HG03342 (cell line): ENCODE measurements around the gene PBX1.

Experiments used
- ATAC-seq: cut with Tn5 transposase; IDR thresholded peaks from one replicate; pipeline ENCODE4 v1.9.1; 2021; ENCODE audit warnings: mild to moderate bottlenecking, moderate library complexity; ENCODE audit not compliant: unreplicated experiment

Gene PBX1

DNA sequence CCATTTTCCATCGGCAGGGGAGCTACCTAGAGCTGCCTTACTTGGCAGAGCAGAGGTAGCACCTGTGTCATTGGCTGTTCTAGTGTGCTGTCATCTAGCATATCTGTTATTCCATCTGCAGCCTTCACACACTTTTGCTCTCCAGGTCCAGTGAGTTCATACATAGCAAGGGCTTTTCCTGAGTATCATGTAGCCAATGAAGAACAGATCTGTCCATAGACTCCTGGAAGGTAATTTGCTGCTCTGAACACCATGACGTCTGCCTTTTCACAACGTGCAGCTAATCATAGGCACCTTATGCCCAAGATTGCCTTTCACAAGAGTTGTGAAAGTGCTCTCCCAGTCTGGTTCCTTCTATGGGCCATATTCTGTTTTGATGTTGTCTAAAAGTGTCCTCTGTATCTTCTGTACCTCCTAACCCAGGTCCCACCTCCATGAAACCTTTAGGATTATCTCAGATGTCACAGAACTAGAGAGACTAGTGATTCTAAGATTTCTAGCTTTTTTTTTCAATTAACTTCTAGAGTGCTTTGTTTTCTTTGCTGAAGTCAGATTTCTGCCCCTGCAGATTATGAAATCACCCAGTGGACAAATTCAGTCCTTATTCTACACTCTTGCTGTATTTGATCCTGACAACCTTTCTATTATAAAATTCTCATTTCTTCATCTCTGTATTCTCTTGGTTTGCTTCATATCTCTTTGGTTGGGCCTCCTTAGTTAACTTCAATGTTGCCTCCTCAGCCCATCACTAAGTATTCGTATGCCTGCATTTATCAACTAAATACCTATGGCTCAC lies 134.8 kb downstream of the PBX1 start:
- no peak for ATAC-seq

DNA sequence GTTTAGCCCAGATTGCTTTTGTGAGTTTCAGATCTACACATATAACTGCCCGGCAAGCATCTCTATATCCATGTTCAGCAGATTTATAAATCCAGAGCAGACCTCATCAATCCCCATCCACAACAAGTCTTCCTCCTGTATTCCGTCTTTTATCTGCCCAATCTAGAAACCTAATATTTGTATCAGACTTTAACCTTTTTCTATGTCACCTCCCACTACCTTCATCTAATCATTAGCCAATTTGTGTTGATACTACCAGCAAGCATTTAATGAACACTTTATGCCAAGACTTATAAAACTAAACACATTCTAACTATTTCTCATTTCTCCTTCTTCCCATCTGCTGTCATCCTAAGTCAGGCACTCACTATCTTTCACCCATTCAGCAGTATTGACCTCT lies 135.5 kb downstream of the PBX1 start:
- no peak for ATAC-seq

DNA sequence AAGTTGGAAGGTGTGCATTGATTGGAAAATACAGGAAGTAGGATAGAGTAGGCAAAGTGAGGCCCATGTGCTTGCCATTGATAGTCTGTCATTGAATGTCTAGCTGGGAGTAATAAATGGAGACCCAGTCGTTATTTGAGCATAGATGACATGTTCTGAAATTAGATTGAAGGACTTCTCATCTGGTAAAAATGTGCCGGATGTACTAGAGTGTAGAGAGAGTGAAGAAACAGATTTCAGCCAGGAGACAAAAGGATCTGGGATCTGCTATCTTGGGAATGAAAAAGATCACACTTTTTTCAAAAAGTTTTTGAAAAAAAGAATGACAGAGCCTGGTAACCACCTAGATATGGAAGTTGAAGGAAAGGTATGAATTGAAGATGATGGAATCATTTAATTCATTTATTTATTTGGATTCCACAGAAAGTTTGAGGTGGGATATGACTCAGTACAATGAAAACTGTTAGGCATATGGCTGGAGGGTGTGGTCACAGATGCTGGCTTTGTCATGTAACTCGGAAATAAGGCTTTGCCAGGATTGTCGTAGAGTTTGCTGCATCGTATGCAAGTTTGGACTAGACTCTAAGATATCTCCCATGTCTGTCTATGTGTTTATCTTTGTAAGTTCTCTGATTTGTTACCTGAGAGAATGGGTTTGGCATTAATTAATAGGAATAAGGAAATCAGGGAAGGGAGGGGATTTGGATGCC lies 137.1 kb downstream of the PBX1 start:
- ATAC-seq = no peak

DNA sequence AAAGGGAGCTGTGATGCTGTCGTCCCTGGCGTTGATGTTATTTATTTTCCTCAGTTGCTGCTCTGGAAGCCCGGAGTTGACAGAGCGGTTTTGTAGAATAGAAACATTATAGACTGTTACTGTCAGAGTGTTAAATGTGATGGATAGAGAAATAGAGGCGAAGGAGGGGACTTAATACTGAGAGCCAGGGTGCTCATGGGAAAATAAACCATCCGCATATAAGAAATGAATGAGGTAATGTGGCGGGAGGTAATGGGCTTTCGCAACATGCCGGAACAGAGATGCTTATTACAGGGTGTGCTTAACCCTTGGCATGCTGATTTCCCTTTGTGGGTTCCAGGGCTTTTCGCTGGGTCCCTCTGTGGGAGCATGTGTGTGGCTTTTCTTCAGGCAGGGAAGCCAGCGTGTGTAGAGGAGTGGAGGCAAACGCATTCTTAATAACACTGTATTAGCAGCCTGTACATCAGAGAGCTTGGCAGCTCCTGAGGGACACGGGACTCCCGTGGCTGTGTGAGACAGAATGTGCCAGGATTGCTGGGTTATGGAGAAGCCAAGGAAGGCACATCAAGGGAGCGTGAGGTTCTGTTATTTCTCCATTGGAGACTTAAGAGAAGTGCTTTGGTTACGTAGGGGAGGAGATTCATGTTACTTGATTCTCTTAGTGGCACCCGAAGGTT lies 141.0 kb downstream of the PBX1 start:
- no peak for ATAC-seq

DNA sequence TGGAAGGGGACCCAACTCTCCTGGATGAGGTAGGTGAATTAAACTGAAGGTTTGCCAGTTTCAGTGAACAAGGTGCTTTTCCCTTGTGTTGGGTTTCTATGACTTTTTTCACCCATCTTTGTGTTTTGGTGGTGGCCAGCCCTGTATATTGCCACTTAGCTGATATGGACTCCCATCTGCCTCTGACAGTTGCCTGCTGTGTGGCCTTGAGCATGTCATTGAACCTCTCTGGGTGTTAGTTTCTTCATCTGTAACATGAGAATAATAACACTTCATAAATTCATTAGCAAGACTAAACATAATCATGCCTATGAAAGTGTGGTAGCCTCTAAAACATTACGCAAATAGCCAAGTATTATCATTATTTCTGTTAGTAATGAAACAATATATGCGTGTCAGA lies 141.7 kb downstream of the PBX1 start:
- no peak for ATAC-seq

DNA sequence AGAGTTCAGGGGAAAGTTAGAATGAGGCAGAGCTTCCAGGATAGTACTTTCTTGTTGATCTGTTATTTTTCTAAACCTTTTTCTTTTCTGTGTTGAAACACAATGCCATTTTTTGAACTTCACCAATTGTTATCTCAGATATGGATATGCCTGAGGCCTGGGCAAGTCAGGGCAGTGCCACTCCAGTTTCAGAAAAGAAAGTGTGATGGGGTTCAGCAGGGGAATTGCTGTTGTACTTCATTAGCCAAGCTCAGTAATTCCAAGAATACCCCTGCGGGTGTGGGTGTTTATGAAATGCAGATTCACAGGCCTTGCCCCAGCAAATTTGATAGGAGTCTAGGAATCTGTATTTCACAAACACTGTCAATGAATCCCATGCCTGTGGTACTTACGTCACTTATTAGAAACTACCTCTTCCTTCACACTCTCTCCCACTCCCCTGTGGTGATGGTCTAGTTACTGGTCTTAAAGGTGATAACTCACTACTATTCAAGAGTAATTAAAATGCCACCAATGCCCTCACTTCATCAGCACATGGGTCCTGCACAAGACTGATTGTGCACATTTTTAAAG lies 142.3 kb downstream of the PBX1 start:
- no peak for ATAC-seq

DNA sequence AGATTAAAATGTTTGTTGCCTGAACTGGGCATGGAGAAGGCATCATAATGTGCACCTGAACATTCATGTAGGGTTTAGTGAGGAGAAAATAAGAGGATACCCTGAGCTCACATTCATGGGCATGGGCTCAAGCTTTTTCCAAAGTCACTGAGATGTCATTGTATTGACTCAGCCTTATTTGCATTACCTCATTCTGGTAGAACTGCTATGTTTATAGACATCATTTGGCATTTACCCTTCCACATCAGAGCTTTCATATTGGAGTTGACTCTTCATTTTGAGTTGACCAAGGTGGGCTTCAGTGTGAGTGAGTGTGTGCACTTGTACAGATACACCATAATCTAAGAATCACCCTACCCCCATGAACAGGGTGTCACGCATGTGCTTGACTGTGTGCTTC lies 143.2 kb downstream of the PBX1 start:
- ATAC-seq = no peak

DNA sequence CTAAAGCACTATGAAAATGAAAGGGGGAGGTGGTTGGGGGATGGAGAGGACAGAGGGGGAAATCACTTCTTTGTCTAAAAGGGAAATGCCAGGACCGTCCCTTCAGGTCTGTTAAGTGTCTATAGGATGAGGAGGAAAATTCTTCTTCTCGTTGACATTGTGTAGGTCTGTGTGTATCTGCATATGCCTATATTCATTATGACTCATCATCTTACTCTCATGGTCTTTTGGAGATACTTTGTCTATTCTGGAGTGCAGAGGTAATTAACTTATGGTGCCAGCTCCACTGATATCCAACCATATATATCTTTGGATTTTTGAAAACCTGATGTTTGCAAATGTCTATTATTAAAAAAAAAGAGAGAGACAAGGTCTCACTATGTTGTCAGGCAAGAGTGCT lies 143.7 kb downstream of the PBX1 start:
- no peak for ATAC-seq

DNA sequence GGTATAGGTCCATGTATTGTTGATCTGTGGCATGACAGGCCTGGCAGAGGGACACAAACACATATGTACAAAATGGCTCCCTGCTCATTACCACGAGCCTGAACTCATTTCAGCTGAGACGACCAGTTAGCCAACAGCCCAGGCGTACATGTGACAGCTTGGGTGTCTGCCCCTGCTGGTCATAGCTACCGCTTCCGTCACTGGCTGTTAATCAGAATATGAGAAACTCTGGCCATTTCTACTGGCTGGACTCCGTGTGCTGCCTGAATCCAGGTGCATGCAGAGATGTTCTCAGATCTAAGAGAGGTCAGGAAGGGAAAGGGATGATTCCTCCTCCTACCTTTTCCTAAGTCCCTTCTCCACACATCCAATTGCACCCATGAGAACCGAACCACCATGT lies 144.5 kb downstream of the PBX1 start:
- ATAC-seq = no peak

DNA sequence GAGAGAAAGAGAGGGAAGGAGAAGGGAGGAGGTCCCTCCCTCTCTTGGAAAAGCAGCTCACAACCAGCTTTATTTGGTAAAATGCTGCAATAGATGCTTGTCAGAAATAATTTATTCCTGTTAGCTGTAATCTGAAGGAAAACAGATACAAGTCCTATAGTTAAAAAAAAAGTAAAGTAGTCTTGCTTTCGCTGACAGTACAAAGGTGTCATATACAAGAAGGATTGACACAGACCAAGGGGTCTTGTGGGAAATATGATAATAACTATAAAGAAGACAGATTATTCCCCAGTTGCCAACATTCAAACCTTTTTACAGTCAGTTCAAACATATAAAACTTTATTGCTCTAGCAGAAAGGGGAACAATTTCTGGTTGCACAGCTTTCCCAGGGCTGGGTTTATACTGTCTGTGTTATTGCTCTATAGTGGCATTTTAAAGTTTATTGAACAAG lies 145.0 kb downstream of the PBX1 start:
- ATAC-seq = no peak

DNA sequence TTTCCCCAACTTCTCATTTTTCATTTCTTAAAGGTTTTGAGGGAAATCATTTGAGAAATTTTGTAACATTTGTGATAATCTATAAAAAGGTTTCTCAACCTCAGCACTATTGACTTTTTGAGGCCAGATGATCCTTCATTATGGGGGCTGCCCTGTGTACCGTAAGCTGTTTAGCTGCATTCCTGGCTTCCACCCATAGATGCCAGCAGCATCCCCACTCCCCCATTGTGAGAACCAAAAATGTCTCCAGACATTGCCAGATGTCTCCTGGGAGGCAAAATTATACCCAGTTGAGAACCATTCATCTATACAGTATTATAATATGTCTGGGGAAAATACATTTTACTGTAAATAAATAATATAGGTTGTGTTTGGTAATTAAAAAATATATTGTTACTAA lies 146.0 kb downstream of the PBX1 start:
- no peak for ATAC-seq

DNA sequence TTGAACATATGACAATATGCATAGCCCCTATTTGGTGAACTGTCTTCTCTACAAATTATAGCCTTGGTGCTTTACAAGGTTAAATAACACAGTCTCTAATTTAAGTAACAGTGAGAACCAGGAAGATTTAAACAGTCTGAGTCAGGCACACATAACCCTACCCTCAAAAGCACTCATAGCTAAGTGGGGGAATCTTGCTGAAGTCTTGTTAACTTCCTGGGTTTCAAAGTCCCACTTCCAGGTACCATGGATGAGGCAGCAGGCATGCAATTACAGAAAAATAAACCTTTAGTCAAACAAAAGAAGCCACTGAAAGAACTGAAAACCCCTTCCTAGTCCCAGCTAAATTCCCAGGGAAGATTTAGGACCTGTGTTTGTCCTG lies 147.6 kb downstream of the PBX1 start:
- no peak for ATAC-seq

DNA sequence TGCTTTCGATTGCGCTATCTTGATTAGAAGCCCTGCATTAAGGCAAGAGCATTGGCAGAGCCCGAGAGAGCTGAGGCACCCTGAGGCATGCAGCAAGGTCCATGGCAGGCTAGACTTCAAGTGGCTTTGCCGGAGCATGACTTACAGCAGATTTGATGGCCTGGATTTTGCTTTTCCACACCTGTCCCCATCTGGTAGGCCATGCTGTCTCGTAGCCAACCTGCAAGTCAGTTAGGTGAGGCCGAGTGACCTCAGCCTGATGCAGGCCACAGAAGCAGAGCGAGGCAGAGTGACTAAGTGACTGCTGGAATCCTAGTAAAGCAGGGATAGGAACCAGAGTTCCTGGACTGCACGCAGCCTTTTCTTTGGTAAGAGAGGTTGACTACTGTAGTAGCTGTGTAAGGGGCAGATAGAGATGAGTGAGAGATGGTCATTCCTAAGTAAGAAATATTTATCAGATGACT lies 148.9 kb downstream of the PBX1 start:
- ATAC-seq = no peak

DNA sequence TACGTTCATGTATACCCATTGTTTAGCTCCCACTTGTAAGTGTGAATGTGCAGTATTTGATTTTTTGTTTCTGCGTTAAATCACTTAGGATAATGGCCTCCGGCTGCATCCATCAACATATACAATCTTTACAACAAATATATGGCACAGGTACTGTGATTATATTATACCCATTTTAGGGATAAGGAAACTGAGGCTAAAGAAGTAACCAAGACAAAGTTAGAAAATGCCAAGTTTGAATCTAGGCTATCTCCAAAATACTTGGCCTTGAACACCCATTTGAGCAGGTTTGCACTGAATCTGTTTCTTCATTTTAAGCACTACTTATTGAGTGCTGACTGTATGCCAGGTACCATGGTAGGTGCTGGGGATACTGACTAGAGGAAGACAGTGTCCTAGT lies 149.6 kb downstream of the PBX1 start:
- no peak for ATAC-seq

DNA sequence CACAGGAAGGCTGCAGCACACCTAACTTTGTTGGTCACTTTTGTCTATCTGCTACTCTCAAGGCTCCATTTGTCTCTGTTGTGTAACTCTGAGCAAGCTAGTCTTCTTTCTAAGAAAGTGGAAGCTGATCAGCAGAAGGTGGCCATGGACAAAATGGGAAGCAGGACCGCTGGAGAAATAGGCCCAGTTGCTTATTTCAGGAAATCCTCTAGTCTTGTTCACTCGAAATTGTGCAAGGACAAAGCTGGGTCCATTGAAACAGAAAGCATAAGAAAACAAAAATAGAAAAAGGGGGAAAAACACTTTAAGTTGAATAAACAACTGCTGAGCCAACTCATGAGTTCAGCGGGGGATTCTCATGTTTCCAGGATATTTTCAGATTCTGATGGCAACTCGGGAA lies 150.1 kb downstream of the PBX1 start:
- no peak for ATAC-seq

DNA sequence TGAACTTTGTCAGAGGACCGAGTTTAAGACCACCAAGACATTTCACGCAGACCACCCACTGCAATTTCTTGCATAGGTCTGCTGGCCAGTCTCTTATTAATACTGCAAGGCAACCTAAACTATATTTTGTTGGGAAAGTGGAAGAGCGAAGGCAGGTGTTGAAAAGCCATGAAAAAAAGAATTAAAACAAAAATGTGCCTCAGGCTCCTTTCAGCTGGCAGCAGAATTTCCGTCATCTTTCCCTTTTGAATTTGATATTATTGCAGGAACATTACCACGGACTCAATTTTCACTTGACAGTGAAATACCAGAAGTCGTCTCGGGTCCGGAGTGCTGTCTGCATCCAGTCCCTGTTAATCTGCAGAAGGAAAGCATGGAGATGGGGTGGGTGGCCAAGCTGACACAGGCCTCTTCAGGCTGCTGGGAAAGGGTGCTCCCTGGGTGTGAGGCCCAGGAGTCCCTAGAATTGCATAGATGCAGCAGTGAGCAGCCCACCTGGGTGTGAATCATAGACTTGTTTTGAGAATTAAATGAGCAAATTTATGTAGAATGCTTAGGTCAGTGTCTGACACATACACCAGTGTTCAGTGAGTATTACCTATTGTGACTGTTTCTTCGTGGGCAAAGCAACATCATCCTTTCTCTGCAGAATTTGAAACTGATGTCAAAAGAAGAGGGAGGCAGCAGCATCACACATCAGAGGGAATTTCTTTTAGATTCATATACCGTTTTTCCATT lies 150.7 kb downstream of the PBX1 start:
- ATAC-seq = no peak

DNA sequence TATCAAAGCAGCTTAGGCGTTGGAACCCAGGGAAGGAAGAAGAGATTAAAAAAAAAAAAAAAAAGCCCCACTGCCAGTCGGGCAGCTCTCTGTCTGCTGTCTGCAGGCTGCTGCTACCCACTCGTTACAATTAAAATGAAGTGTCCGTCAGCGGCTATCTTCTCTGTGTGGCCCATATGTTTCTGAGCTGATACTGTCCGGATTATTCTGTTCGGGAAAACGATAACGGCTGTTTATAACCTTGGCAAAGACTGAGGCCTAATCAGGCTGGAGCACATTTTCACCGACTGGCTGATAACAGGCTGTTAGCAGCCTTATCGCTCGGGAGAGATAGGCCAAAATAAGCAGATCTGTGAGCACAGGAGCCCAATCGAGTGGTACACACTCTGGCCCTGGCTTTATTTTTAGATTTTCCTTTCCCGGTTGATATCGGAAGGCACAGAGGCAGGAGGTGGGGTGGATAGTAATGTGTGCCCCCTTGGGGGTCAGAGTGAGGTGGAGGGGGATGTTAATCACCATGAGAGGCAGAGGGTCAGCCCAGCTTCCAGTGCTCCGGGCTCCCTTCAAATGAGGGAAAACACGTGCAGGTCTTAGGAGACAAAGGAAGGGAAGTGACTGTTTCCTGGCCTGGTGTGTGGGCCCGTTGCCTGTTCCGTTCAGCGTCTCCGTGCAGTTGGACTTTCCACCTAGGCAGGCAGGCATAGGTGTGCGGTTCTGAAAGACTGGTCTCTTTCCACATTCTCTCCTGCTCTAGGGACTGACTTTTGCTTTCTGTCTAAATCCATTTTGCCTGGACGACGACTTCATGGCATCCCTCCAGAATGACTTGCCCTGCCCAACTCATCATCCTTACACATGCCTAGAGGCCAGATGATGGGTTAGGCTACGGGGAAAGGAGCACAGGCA lies 153.4 kb downstream of the PBX1 start:
- no peak for ATAC-seq

DNA sequence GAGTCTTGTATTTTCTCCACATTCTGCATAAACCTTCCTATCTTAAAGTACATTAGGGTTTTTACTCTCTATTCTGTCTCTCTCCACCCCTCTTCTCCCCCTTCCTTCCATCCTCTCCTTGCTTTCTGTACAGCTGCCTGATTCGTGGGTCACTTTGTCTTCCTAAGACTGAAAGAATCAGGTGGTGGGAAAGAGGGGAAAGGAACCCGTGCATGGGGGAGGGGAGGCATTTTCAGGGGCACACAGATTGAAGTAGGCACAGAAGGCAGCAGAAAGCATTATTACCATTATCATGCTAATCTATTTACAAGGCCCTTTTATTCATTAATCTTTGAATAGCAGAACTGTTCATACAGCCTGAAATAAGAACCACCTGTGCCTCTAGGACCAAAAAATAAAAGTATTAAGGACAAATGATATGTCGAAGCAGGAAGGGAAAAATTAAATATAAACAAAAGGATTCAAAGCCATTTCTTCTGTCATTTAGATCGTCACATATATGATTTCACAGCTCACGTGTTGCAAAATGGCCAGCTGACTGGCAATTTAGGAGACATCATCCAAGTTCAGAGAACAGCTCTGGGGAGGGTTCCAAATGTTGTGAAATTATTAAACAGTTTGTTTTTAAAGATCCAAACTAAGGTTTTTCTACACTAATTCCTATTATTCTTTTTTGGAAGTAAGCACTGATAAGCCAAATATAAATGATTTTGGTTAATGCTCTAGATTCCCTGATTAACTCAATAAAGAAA lies 154.6 kb downstream of the PBX1 start:
- no peak for ATAC-seq
